WTC11 (cell line): Measurements from ENCODE around the gene IPO9. TPM values are rescaled to one million over a fixed set of nuclear protein-coding genes. Genes with fewer than 3 reads are reported as not detected.

Experiments
- ATAC-seq: fragments of 200-7000 bp; cut with Tn5 transposase; 2 replicates; pipeline ENCODE4 v1.10.0; 2021; ENCODE audit warnings: mild to moderate bottlenecking, moderate library complexity
- CTCF ChIA-PET: fragments of 300-600 bp; sonication (Branson Sonifier 250); formaldehyde crosslinking; loops from one replicate; lab custom pipeline; 2021; ENCODE audit warnings: antibody characterized with exemption; lab: Charles Lee
- POLR2A ChIA-PET: fragments of 350-600 bp; sonication (Branson Sonifier 250); formaldehyde crosslinking; loops from one replicate; lab custom pipeline; 2021; ENCODE audit warnings: antibody characterized with exemption; lab: Charles Lee
- DNase-seq: peaks from one replicate; pipeline ENCODE4 v3.0.0; 2021; ENCODE audit warnings: low spot score
- H3K27ac Mint-ChIP-seq: 2 replicates; pipeline ENCODE4 v1.8.0; 2021; ENCODE audit warnings: mixed read lengths
- H3K27me3 Mint-ChIP-seq: 2 replicates; pipeline ENCODE4 v1.8.0; 2021; ENCODE audit warnings: low read depth, mild to moderate bottlenecking, moderate library complexity, mixed read lengths
- H3K36me3 Mint-ChIP-seq: 2 replicates; pipeline ENCODE4 v1.8.0; 2021; ENCODE audit warnings: mixed read lengths
- H3K4me1 Mint-ChIP-seq: 2 replicates; pipeline ENCODE4 v1.8.0; 2022; ENCODE audit warnings: mixed read lengths
- H3K4me3 Mint-ChIP-seq: 2 replicates; pipeline ENCODE4 v1.8.0; 2021; ENCODE audit warnings: mild to moderate bottlenecking, moderate library complexity, mixed read lengths
- H3K9me3 Mint-ChIP-seq: 2 replicates; pipeline ENCODE4 v1.8.0; 2021; ENCODE audit warnings: mixed read lengths
- CBFB ChIP-seq: sonication (generic); formaldehyde crosslinking; IDR thresholded peaks from 2 replicates; pipeline ENCODE4 v1.8.1; 2022; ENCODE audit warnings: mild to moderate bottlenecking, low read depth, missing genetic modification reagents
- FOXP1 ChIP-seq: sonication (generic); formaldehyde crosslinking; IDR thresholded peaks from 2 replicates; pipeline ENCODE4 v1.8.0; 2022; ENCODE audit warnings: missing genetic modification reagents, mild to moderate bottlenecking, moderate library complexity, borderline replicate concordance
- HMGA2 ChIP-seq: fragments of 250-450 bp; sonication (Bioruptor Pico); IDR thresholded peaks from 2 replicates; pipeline ENCODE4 v1.4.0; 2021; ENCODE audit warnings: mild to moderate bottlenecking, moderate library complexity
- MAX ChIP-seq: sonication (generic); formaldehyde crosslinking; IDR thresholded peaks from 2 replicates; pipeline ENCODE4 v1.8.0; 2022; ENCODE audit warnings: mild to moderate bottlenecking, missing genetic modification reagents
- MXD4 ChIP-seq: fragments of 250-450 bp; sonication (Bioruptor Pico); IDR thresholded peaks from 2 replicates; pipeline ENCODE4 v1.8.0; 2021; ENCODE audit warnings: mild to moderate bottlenecking, moderate library complexity, borderline replicate concordance
- NFE2L1 ChIP-seq: sonication (generic); formaldehyde crosslinking; IDR thresholded peaks from 2 replicates; pipeline ENCODE4 v1.8.1; 2023; ENCODE audit warnings: missing genetic modification reagents
- RELA ChIP-seq: sonication (generic); formaldehyde crosslinking; IDR thresholded peaks from 2 replicates; pipeline ENCODE4 v1.8.1; 2022; ENCODE audit warnings: missing genetic modification reagents, mild to moderate bottlenecking, borderline replicate concordance
- RORB ChIP-seq: fragments of 250-450 bp; sonication (Bioruptor Pico); IDR thresholded peaks from 2 replicates; pipeline ENCODE4 v1.9.0; 2021; ENCODE audit warnings: mild to moderate bottlenecking
- SOX15 ChIP-seq: fragments of 250-450 bp; sonication (Bioruptor Pico); IDR thresholded peaks from 2 replicates; pipeline ENCODE4 v1.9.0; 2021; ENCODE audit warnings: mild to moderate bottlenecking
- TCF7 ChIP-seq: sonication (generic); formaldehyde crosslinking; IDR thresholded peaks from 2 replicates; pipeline ENCODE4 v1.8.0; 2022; ENCODE audit warnings: mild to moderate bottlenecking, low read depth, missing genetic modification reagents, moderate library complexity
- TP53 ChIP-seq: sonication (generic); formaldehyde crosslinking; IDR thresholded peaks from 2 replicates; pipeline ENCODE4 v1.8.1; 2023; ENCODE audit warnings: mild to moderate bottlenecking, missing genetic modification reagents
- USF2 ChIP-seq: sonication (generic); formaldehyde crosslinking; IDR thresholded peaks from 2 replicates; pipeline ENCODE4 v1.8.1; 2023; ENCODE audit warnings: mild to moderate bottlenecking, missing genetic modification reagents, moderate library complexity
- ZBTB21 ChIP-seq: sonication (generic); formaldehyde crosslinking; IDR thresholded peaks from 2 replicates; pipeline ENCODE4 v1.8.1; 2023; ENCODE audit warnings: mild to moderate bottlenecking, missing genetic modification reagents, borderline replicate concordance
- ZBTB43 ChIP-seq: sonication (generic); formaldehyde crosslinking; IDR thresholded peaks from 2 replicates; pipeline ENCODE4 v1.8.1; 2023; ENCODE audit warnings: mild to moderate bottlenecking, missing genetic modification reagents
- ZNF138 ChIP-seq: sonication (generic); formaldehyde crosslinking; conservative IDR thresholded peaks from 2 replicates; pipeline ENCODE4 v1.8.1; 2022; ENCODE audit warnings: mild to moderate bottlenecking, moderate library complexity, missing genetic modification reagents
- ZNF219 ChIP-seq: sonication (generic); formaldehyde crosslinking; IDR thresholded peaks from 2 replicates; pipeline ENCODE4 v1.8.0; 2023; ENCODE audit warnings: missing genetic modification reagents, mild to moderate bottlenecking, borderline replicate concordance
- ZNF232 ChIP-seq: sonication (generic); formaldehyde crosslinking; IDR thresholded peaks from 2 replicates; pipeline ENCODE4 v1.8.0; 2022; ENCODE audit warnings: mild to moderate bottlenecking, missing genetic modification reagents
- ZNF263 ChIP-seq: sonication (generic); formaldehyde crosslinking; IDR thresholded peaks from 2 replicates; pipeline ENCODE4 v1.8.1; 2022; ENCODE audit warnings: low read depth, mild to moderate bottlenecking, moderate library complexity, missing genetic modification reagents
- ZNF396 ChIP-seq: fragments of 250-450 bp; sonication (Bioruptor Pico); IDR thresholded peaks from 2 replicates; pipeline ENCODE4 v1.8.0; 2021; ENCODE audit warnings: mild to moderate bottlenecking, moderate library complexity, borderline replicate concordance
- ZSCAN18 ChIP-seq: fragments of 250-450 bp; sonication (Bioruptor Pico); IDR thresholded peaks from 2 replicates; pipeline ENCODE4 v2.1.2; 2022; ENCODE audit warnings: mild to moderate bottlenecking, moderate library complexity
- total RNA-seq: library from RNA; stranded (reverse); gene quantifications from 3 replicates; pipeline ENCODE4 v1.2.3, GENCODE V29; 2021
- TF ChIP-seq, protein P1 (sequence below): sonication (generic); formaldehyde crosslinking; IDR thresholded peaks from 2 replicates; pipeline ENCODE4 v1.8.0; 2023; ENCODE audit warnings: mild to moderate bottlenecking, missing genetic modification reagents
- TF ChIP-seq, protein P2 (sequence below): sonication (generic); formaldehyde crosslinking; IDR thresholded peaks from 2 replicates; pipeline ENCODE4 v1.8.1; 2022; ENCODE audit warnings: mild to moderate bottlenecking, missing genetic modification reagents, moderate library complexity, borderline replicate concordance
- TF ChIP-seq, protein P3 (sequence below): sonication (generic); formaldehyde crosslinking; IDR thresholded peaks from 2 replicates; pipeline ENCODE4 v1.8.1; 2023; ENCODE audit warnings: mild to moderate bottlenecking, missing genetic modification reagents

Gene IPO9
- total RNA-seq, 1 experiment from 2014 or later: 97.2 TPM

- TF ChIP-seq SOX15 (CRISPR knock-in tag) (no peak), TP53 (CRISPR knock-in tag) (no peak), ZBTB21 (no peak), ZNF232 (CRISPR knock-in tag) (no peak), MAX (CRISPR knock-in tag) (no peak), HMGA2 (CRISPR knock-in tag) (no peak), RELA (CRISPR knock-in tag) (no peak), ZNF263 (no peak), NFE2L1 (no peak), ZNF138 (CRISPR knock-in tag) (no peak), USF2 (CRISPR knock-in tag) (no peak), RORB (no peak), CBFB (CRISPR knock-in tag) (no peak), ZBTB43 (CRISPR knock-in tag) (no peak), MXD4 (no peak), ZSCAN18 (no peak), ZNF219 (CRISPR knock-in tag) (no peak)
- Mint-ChIP-seq H3K4me1 (no peaks in the 10 kb centered on the region), H3K27me3 (no peaks in the 10 kb centered on the region), H3K9me3 (no peaks in the 10 kb centered on the region), H3K27ac (no peak overlapping the region), H3K4me3 (no peak overlapping the region), H3K36me3 (peaks cover 40% of the 10 kb centered on the region)
- CTCF ChIA-PET: interaction anchor here (1.1 to 2.7 kb wide), 3 partner anchors 10 to 288 kb away, joined by 4 to 12 read pairs (median 4); partner anchors contain the start of gene IPO9
- DNase-seq (no peak), ATAC-seq (no peak)
- POLR2A ChIA-PET: no interaction called here
These were observed 9.8 kb upstream of the IPO9 start for GRCh38 chr1:201818971-201819750.

DNA sequence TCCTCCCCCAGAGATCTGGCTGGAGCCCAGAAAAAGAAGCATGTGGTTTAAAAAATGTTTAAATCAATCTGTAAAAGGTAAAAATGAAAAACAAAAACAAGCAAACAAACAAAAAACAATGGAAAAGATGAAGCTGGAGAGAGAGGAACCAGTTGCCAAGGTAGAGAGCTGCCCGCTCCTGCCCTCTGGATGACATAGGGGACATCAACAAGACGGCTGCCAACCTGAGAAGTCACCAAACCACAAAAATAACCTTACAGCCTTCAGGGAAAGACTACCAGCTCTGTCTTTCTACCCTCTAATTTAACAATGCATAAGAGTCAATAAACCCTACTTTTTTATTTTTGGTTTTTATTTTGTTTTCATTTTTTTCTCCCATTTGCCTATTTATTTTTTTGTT, 8.5 kb upstream of the IPO9 start:
- no peaks in the 10 kb centered on the region for H3K27me3 Mint-ChIP-seq
- CTCF ChIA-PET: interaction anchor here (0.8 to 2.7 kb wide), 3 partner anchors 9 to 307 kb away, joined by 3 to 12 read pairs (median 5); partner anchors contain the start of gene IPO9
- ATAC-seq: no peak

More for the DNA sequence above, 8.5 kb upstream of the IPO9 start:
- no peak for DNase-seq
- Mint-ChIP-seq H3K27ac (no peak overlapping the region), H3K36me3 (peaks cover 35% of the 10 kb centered on the region), H3K9me3 (no peaks in the 10 kb centered on the region), H3K4me1 (no peaks in the 10 kb centered on the region), H3K4me3 (no peak overlapping the region)
- POLR2A ChIA-PET: no interaction called here
- TF ChIP-seq CBFB (CRISPR knock-in tag) (no peak), ZNF138 (CRISPR knock-in tag) (no peak), FOXP1 (CRISPR knock-in tag) (no peak), ZNF396 (no peak), TCF7 (CRISPR knock-in tag) (no peak)
- TF ChIP-seq, protein P1, sequence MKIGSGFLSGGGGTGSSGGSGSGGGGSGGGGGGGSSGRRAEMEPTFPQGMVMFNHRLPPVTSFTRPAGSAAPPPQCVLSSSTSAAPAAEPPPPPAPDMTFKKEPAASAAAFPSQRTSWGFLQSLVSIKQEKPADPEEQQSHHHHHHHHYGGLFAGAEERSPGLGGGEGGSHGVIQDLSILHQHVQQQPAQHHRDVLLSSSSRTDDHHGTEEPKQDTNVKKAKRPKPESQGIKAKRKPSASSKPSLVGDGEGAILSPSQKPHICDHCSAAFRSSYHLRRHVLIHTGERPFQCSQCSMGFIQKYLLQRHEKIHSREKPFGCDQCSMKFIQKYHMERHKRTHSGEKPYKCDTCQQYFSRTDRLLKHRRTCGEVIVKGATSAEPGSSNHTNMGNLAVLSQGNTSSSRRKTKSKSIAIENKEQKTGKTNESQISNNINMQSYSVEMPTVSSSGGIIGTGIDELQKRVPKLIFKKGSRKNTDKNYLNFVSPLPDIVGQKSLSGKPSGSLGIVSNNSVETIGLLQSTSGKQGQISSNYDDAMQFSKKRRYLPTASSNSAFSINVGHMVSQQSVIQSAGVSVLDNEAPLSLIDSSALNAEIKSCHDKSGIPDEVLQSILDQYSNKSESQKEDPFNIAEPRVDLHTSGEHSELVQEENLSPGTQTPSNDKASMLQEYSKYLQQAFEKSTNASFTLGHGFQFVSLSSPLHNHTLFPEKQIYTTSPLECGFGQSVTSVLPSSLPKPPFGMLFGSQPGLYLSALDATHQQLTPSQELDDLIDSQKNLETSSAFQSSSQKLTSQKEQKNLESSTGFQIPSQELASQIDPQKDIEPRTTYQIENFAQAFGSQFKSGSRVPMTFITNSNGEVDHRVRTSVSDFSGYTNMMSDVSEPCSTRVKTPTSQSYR (CRISPR knock-in tag): no peak
- TF ChIP-seq, protein P2, sequence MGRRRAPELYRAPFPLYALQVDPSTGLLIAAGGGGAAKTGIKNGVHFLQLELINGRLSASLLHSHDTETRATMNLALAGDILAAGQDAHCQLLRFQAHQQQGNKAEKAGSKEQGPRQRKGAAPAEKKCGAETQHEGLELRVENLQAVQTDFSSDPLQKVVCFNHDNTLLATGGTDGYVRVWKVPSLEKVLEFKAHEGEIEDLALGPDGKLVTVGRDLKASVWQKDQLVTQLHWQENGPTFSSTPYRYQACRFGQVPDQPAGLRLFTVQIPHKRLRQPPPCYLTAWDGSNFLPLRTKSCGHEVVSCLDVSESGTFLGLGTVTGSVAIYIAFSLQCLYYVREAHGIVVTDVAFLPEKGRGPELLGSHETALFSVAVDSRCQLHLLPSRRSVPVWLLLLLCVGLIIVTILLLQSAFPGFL (CRISPR knock-in tag): no peak
- TF ChIP-seq, protein P3, sequence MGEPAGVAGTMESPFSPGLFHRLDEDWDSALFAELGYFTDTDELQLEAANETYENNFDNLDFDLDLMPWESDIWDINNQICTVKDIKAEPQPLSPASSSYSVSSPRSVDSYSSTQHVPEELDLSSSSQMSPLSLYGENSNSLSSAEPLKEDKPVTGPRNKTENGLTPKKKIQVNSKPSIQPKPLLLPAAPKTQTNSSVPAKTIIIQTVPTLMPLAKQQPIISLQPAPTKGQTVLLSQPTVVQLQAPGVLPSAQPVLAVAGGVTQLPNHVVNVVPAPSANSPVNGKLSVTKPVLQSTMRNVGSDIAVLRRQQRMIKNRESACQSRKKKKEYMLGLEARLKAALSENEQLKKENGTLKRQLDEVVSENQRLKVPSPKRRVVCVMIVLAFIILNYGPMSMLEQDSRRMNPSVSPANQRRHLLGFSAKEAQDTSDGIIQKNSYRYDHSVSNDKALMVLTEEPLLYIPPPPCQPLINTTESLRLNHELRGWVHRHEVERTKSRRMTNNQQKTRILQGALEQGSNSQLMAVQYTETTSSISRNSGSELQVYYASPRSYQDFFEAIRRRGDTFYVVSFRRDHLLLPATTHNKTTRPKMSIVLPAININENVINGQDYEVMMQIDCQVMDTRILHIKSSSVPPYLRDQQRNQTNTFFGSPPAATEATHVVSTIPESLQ (CRISPR knock-in tag): no peak
